Cardiac fibroblast (primary cell): Measurements from ENCODE around the gene WDR76.

Experiments used
- DNase-seq, 2 donors: peaks; one replicate each; pipeline versions ENCODE4 v3.0.0 to v3.0.0-alpha.2; 2010; ENCODE audit warnings: low read depth in 2 of 2
- H3K4me3 ChIP-seq, 2 donors: replicated peaks in 1 of 2; 1 replicate in 1 of 2; 2 replicates in 1 of 2; pipeline ENCODE4 v1.5.1; 2011; ENCODE audit warnings: low read depth in 2 of 2, low read length in 2 of 2, mild to moderate bottlenecking in 2 of 2, moderate library complexity in 1 of 2
- TF ChIP-seq, protein P1 (sequence below): IDR thresholded peaks from one replicate; pipeline ENCODE4 v1.5.1; 2011; ENCODE audit warnings: low read depth, mild to moderate bottlenecking, low read length, inconsistent platforms

Gene WDR76

DNA sequence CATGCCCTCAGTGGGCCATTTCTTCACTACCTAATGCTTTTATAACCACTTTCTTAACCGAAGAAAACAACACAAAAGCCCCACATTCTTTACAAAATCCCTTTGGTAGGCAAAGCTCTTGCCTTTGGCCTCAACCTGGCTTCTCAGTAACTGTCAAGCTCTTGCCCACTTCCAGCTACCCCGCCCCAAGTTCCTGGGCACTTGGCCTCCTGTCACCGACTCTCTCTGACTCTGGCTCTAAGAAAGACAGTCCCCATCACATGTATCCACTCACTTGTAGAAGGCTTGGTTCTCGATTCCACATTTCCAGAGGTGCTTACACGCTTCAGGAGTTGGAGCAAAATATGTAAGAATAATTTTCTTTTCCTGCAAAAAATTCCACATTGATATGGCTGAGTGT, 61.1 kb downstream of the WDR76 start:
- no peak for DNase-seq
- TF ChIP-seq, protein P1, sequence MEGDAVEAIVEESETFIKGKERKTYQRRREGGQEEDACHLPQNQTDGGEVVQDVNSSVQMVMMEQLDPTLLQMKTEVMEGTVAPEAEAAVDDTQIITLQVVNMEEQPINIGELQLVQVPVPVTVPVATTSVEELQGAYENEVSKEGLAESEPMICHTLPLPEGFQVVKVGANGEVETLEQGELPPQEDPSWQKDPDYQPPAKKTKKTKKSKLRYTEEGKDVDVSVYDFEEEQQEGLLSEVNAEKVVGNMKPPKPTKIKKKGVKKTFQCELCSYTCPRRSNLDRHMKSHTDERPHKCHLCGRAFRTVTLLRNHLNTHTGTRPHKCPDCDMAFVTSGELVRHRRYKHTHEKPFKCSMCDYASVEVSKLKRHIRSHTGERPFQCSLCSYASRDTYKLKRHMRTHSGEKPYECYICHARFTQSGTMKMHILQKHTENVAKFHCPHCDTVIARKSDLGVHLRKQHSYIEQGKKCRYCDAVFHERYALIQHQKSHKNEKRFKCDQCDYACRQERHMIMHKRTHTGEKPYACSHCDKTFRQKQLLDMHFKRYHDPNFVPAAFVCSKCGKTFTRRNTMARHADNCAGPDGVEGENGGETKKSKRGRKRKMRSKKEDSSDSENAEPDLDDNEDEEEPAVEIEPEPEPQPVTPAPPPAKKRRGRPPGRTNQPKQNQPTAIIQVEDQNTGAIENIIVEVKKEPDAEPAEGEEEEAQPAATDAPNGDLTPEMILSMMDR, result no peak
- H3K4me3 ChIP-seq, result no peak overlapping the region

- no peak for DNase-seq
- no peak overlapping the region for H3K4me3 ChIP-seq
- TF ChIP-seq, protein P1, result no peak
Observed at GRCh38 chr15:43889042-43889441, 62.2 kb downstream of the WDR76 start.

DNA sequence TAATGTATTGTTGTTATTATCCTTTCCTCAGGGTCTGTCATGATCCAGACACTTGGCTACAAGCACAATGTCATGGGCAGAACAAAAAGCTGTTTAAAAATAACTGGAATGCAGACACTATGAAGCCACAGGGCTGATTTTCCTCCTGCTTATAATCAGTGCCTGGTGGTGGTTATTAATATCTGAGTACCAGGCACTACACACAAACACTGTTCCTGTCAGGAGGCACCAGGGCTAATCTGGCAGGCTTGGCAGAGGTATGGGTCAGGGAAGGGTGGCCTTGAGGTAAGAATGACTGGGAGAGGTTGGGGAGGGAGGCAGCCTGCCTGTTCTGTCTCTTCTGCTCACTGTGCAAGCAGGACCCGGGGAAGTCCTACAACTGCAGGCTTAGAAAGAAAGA, 67.2 kb downstream of the WDR76 start:
- TF ChIP-seq, protein P1, result no peak
- H3K4me3 ChIP-seq, result no peak overlapping the region
- peak in 1 of 2 donors; percentile 18 for DNase-seq

- TF ChIP-seq, protein P1, result no peak
- no peak for DNase-seq
- no peak overlapping the region for H3K4me3 ChIP-seq
Observed at GRCh38 chr15:43895586-43895985, 68.8 kb downstream of the WDR76 start.

DNA sequence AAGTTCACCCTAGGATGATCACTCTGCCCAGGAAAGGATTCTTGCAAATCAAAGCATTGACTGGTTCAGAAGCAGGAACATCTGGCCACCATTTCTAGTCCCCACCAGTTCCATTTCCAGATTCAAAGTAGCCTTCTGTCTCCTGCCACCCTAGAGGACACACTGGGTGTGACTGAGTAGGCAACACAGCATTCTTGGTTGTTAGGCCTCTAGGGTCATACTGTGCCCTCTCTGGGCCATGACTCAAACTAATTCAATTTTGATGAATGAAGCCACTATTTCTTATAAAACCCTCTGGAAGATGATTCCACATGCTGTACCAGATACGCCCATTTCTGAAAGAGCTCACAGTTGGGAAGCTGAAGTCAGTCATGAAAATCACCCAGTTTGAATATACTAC, 69.7 kb downstream of the WDR76 start:
- TF ChIP-seq, protein P1, result no peak
- no peak for DNase-seq
- no peak overlapping the region for H3K4me3 ChIP-seq

DNA sequence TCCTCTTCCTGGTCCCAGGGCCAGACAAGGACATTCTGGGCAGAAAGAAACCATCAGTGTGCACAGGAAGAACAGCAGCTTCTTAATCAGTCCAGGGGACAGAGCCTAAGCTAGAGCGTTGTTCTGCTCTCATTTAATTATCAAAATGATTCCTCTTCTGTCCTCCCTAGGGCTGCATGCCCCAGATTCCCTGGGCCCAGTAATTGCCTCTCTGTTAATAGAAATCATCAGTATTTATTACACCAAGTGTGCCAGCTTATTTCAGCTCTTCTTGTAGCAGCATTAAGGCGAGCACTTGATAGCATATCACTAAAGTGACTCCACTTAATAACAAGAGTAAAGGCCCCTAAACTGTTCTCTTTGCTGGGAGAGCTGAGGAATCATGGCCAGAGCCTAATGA, 72.1 kb downstream of the WDR76 start:
- TF ChIP-seq, protein P1, result no peak
- DNase-seq, result no peak
- H3K4me3 ChIP-seq, result no peak overlapping the region

DNA sequence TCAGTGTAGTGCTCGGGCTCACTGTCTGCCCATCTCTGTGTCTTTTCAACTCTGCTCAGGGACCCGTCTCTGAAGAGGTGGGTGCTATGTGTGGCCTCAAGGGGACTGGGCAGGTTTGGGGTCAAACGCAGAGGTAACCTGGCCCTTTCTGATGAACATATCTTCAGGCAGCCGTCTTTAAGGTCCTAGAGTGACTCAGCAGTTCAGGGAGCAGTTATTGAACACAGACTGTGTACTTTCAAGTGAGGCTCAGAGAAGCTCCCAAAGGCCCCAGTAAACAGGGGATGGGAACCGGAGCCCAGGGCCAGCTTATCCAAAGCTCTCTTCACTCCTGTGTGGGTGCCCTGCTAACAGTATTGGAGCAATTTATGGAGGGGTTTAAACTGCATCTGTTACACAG, 73.1 kb downstream of the WDR76 start:
- no peak overlapping the region for H3K4me3 ChIP-seq
- DNase-seq, result no peak
- TF ChIP-seq, protein P1, result no peak
